Neural crest cell (in vitro differentiated cells): ENCODE data around the gene DIP2C. TPM values are rescaled to one million over a fixed set of nuclear protein-coding genes. Genes with fewer than 3 reads are reported as not detected.

Source experiments
- DNase-seq: peaks from one replicate; pipeline ENCODE4 v3.0.0; 2021; ENCODE audit warnings: low read depth, mixed read lengths, low spot score
- H3K27ac Mint-ChIP-seq: one replicate; pipeline ENCODE4 v1.8.0; 2021; ENCODE audit warnings: mild to moderate bottlenecking, mixed read lengths; ENCODE audit not compliant: unreplicated experiment
- H3K27me3 Mint-ChIP-seq: 2 replicates; pipeline ENCODE4 v1.8.0; 2021; ENCODE audit warnings: low read depth, mild to moderate bottlenecking, mixed read lengths
- H3K36me3 Mint-ChIP-seq: 2 replicates; pipeline ENCODE4 v1.8.0; 2021; ENCODE audit warnings: low read depth, mild to moderate bottlenecking, mixed read lengths
- H3K4me1 Mint-ChIP-seq: 2 replicates; pipeline ENCODE4 v1.8.0; 2021; ENCODE audit warnings: mixed read lengths
- H3K4me3 Mint-ChIP-seq: one replicate; pipeline ENCODE4 v1.8.0; 2021; ENCODE audit warnings: mild to moderate bottlenecking, mixed read lengths
- H3K9me3 Mint-ChIP-seq: 2 replicates; pipeline ENCODE4 v1.8.0; 2021; ENCODE audit warnings: mixed read lengths
- total RNA-seq: library from RNA; stranded (reverse); gene quantifications from 2 replicates; pipeline ENCODE4 v1.2.1, GENCODE V29; 2021
- TF ChIP-seq, protein P1 (sequence below): fragments of 200-600 bp; sonication (generic); conservative IDR thresholded peaks from 2 replicates; pipeline ENCODE4 v1.5.0; 2021; ENCODE audit warnings: antibody characterized with exemption, mild to moderate bottlenecking

Gene DIP2C
- total RNA-seq, 1 donor from 2014 or later, result 21.7 TPM

DNA sequence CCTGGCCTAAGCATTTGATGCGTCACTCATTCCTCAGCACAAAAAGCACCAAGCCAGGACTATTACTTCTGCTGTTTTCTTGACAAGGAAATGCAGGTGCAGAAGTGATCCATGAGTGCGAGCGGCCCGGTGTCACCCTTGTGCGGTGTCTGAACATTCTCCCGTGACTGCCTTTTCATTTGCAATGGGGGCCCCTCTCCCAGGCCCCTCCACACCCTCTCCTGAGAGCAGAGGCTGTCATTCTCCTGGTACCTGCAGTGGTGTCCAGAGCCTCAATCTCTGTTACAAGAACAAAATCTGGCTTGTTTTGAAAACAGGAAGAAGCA lies 213.1 kb downstream of the DIP2C start:
- peaks cover 11% of the 10 kb centered on the region for H3K4me1 Mint-ChIP-seq
- no peak overlapping the region for H3K4me3 Mint-ChIP-seq
- H3K36me3 Mint-ChIP-seq, result peaks cover 30% of the 10 kb centered on the region
- TF ChIP-seq, protein P1, sequence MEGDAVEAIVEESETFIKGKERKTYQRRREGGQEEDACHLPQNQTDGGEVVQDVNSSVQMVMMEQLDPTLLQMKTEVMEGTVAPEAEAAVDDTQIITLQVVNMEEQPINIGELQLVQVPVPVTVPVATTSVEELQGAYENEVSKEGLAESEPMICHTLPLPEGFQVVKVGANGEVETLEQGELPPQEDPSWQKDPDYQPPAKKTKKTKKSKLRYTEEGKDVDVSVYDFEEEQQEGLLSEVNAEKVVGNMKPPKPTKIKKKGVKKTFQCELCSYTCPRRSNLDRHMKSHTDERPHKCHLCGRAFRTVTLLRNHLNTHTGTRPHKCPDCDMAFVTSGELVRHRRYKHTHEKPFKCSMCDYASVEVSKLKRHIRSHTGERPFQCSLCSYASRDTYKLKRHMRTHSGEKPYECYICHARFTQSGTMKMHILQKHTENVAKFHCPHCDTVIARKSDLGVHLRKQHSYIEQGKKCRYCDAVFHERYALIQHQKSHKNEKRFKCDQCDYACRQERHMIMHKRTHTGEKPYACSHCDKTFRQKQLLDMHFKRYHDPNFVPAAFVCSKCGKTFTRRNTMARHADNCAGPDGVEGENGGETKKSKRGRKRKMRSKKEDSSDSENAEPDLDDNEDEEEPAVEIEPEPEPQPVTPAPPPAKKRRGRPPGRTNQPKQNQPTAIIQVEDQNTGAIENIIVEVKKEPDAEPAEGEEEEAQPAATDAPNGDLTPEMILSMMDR, result no peak
- no peak overlapping the region for H3K27ac Mint-ChIP-seq
- no peak for DNase-seq
- H3K9me3 Mint-ChIP-seq, result peaks cover 8% of the 10 kb centered on the region
- no peaks in the 10 kb centered on the region for H3K27me3 Mint-ChIP-seq

DNA sequence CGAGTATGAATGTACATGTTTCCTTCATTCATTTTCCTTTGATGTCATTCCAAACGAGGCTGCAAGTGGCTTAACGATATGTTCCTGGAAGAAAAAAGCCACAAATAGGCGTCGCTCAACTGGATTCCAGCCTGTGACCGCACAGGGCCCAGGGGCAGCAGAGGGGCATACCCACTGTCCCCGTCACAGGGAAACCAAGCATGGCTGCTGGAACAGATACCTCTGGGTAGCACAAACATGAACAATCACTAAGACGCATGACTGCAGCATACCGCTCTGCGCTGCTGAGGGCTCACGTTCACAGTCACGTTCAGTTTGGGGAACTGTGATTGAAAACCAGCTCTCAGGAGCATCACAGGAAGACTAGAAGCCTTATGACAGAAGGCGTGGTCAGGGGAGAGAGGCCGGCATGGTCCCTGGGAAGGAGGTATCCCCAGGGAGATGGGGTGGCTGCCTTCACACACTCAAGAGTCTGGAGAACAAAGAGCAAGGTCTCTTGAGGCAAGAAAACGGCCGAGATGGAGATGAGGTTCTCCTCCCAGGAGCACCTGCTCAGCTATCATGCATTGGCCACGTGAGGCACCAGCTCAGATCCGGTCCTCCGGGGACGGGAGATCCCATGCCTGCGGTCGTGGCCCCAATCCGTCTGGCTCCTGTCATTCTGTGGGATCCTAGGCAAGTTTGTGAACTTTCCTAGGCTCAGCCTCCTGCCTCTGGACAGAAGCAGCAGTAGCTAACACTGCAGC lies 213.6 kb downstream of the DIP2C start:
- no peak overlapping the region for H3K4me3 Mint-ChIP-seq
- no peaks in the 10 kb centered on the region for H3K27me3 Mint-ChIP-seq
- no peak for DNase-seq
- peaks cover 30% of the 10 kb centered on the region for H3K36me3 Mint-ChIP-seq
- H3K4me1 Mint-ChIP-seq, result peaks cover 11% of the 10 kb centered on the region
- TF ChIP-seq, protein P1, result no peak
- H3K9me3 Mint-ChIP-seq, result peaks cover 8% of the 10 kb centered on the region
- no peak overlapping the region for H3K27ac Mint-ChIP-seq

DNA sequence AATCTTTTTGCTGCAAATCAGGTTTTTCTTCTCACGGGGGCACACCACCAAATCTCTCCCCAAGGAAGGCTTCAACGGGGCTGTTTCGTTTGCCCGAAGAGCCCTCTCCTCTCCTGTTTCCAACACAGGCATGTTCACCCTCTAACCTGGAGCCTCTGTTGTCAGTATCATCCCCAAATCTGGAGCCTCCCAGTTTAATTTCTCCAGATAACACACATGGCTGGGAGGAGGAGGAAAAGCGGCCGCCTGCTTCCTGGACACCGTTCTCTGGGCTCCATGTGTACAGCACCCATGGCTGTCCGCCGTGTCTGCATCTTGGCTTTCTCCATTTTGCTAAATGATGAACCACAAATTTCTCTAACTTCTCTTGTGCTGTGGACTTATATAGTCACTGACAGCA lies 214.5 kb downstream of the DIP2C start:
- Mint-ChIP-seq H3K9me3 (peaks cover 8% of the 10 kb centered on the region), H3K27me3 (no peaks in the 10 kb centered on the region), H3K4me1 (peaks cover 11% of the 10 kb centered on the region), H3K36me3 (peaks cover 38% of the 10 kb centered on the region), H3K27ac (no peak overlapping the region), H3K4me3 (no peak overlapping the region)
- no peak for DNase-seq
- TF ChIP-seq, protein P1, result no peak

DNA sequence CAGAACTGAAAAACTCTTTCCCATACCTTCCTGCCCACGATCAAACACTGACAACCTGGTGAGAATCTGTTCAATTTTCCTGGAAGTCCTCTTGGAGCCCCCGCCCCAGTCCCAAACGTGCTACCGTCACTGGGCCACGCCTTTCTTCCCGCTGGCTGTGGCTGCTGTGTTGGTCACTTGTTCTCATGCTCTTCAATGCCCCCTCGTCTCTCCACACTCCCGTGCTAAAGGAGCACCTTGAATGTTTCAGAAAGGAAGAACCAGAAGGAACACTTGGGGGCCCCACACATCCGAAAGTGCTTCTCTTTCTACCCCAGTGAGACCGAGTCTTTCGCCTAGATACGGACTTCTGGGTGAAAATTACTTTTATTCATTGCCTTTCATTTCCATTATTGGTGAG lies 215.1 kb downstream of the DIP2C start:
- Mint-ChIP-seq H3K36me3 (peaks cover 42% of the 10 kb centered on the region), H3K27me3 (no peaks in the 10 kb centered on the region), H3K9me3 (peaks cover 8% of the 10 kb centered on the region), H3K4me3 (no peak overlapping the region), H3K27ac (no peak overlapping the region), H3K4me1 (peaks cover 11% of the 10 kb centered on the region)
- DNase-seq, result no peak
- TF ChIP-seq, protein P1, result no peak

DNA sequence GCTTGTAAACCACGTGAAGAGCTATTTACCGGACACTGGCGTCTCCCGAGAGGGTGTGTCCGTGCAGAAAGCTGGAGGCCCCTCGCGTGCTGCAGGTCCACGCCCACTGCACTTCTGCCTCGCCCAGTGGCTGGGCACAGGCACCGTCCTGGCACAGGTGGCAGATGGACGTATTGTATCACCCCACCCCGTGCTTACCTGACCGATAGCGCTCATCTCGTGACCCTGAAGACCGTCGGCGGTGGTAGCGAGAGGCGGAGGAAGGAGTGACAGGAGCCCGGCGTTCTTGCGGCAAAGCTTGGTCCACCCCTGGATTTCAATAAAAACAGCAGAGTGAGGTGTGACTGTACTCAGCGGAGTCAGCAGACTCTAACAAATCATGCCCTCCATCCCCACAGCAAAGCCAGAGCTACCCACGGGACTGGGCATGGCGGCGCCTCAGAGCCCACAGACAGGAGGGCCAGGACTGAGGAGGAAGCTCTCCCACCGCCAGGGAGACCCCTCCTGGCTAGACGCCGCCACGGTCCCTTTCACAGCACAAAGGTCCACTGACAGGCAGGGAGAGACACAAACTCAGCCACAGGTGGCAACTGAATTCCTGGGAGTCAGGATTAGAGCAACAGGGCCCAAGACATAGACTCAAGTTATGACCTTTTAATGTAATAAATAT lies 217.1 kb downstream of the DIP2C start:
- H3K4me1 Mint-ChIP-seq, result peaks cover 6% of the 10 kb centered on the region
- no peak overlapping the region for H3K27ac Mint-ChIP-seq
- peaks cover 52% of the 10 kb centered on the region for H3K36me3 Mint-ChIP-seq
- no peak for DNase-seq
- H3K27me3 Mint-ChIP-seq, result no peaks in the 10 kb centered on the region
- TF ChIP-seq, protein P1, result no peak
- H3K4me3 Mint-ChIP-seq, result no peak overlapping the region
- H3K9me3 Mint-ChIP-seq, result peaks cover 6% of the 10 kb centered on the region
